Activated naive CD4-positive, alpha-beta T cell treated with anti-CD3 and anti-CD28 coated beads, Interleukin-2, amount 50 U/mL, for 72 hours (primary cell): ENCODE data around the gene JDP2. TPM values are rescaled to one million over a fixed set of nuclear protein-coding genes. Genes with fewer than 3 reads are reported as not detected.
A peak's percentile ranks its signal among the peaks of the same experiment; 100 is the strongest.

Experiments used
- ATAC-seq, 2 donors: fragments of 150-1000 bp; cut with Tn5 transposase; 2 replicates each; pipeline ENCODE4 v1.10.0; 2021; ENCODE audit warnings: mild to moderate bottlenecking in 2 of 2, moderate library complexity in 2 of 2
- DNase-seq, 2 donors: peaks; one replicate each; pipeline ENCODE4 v3.0.0; 2021 to 2022; ENCODE audit warnings: low spot score in 2 of 2
- H3K27ac Mint-ChIP-seq, 2 donors: one replicate each; pipeline ENCODE4 v1.8.0; 2022; ENCODE audit warnings: mild to moderate bottlenecking in 2 of 2, mixed read lengths in 2 of 2
- H3K36me3 Mint-ChIP-seq, 2 donors: one replicate each; pipeline ENCODE4 v1.8.0; 2022; ENCODE audit warnings: mixed read lengths in 2 of 2
- H3K9me3 Mint-ChIP-seq, 2 donors: one replicate each; pipeline ENCODE4 v1.8.0; 2022; ENCODE audit warnings: mixed read lengths in 2 of 2
- total RNA-seq, 2 donors: library from RNA; stranded (reverse); gene quantifications; one replicate each; pipeline ENCODE4 v1.2.3, GENCODE V29; 2022

The JDP2 gene
- total RNA-seq, 2 donors from 2014 or later, result 0.46 to 2.0 TPM

GRCh38 chr14:75402867-75403413 is 24.9 kb upstream of the JDP2 start:
- DNase-seq (no peak), ATAC-seq (no peak)
- Mint-ChIP-seq H3K27ac (peak overlapping the region in 1 of 2 donors; percentile 26), H3K9me3 (peaks cover 0 to 5% of the 10 kb centered on the region in 2 donors), H3K36me3 (no peaks in the 10 kb centered on the region)

- ATAC-seq (no peak), DNase-seq (no peak)
- H3K27ac Mint-ChIP-seq, result no peak overlapping the region
- no peaks in the 10 kb centered on the region for H3K36me3 Mint-ChIP-seq
- H3K9me3 Mint-ChIP-seq, result no peaks in the 10 kb centered on the region
Observed at GRCh38 chr14:75404847-75405246, 23.0 kb upstream of the JDP2 start.

GRCh38 chr14:75406102-75406501 is 21.7 kb upstream of the JDP2 start:
- H3K27ac Mint-ChIP-seq, result no peak overlapping the region
- DNase-seq (no peak), ATAC-seq (no peak)
- no peaks in the 10 kb centered on the region for H3K36me3 Mint-ChIP-seq
- no peaks in the 10 kb centered on the region for H3K9me3 Mint-ChIP-seq

GRCh38 chr14:75406856-75407255 is 21.0 kb upstream of the JDP2 start:
- ATAC-seq, result no peak
- Mint-ChIP-seq H3K9me3 (no peaks in the 10 kb centered on the region), H3K27ac (no peak overlapping the region), H3K36me3 (no peaks in the 10 kb centered on the region)
- DNase-seq, result no peak

- Mint-ChIP-seq H3K36me3 (no peaks in the 10 kb centered on the region), H3K27ac (no peak overlapping the region), H3K9me3 (no peaks in the 10 kb centered on the region)
- ATAC-seq, result no peak
- DNase-seq, result no peak
Observed at GRCh38 chr14:75409316-75410205, 18.3 kb upstream of the JDP2 start.

GRCh38 chr14:75411214-75411540 is 16.6 kb upstream of the JDP2 start:
- ATAC-seq (no peak), DNase-seq (no peak)
- Mint-ChIP-seq H3K36me3 (no peaks in the 10 kb centered on the region), H3K9me3 (no peaks in the 10 kb centered on the region), H3K27ac (no peak overlapping the region)

GRCh38 chr14:75413013-75413412 is 14.8 kb upstream of the JDP2 start:
- Mint-ChIP-seq H3K9me3 (no peaks in the 10 kb centered on the region), H3K27ac (no peak overlapping the region), H3K36me3 (no peaks in the 10 kb centered on the region)
- DNase-seq, result no peak
- no peak for ATAC-seq

- Mint-ChIP-seq H3K36me3 (no peaks in the 10 kb centered on the region), H3K9me3 (no peaks in the 10 kb centered on the region), H3K27ac (no peak overlapping the region)
- DNase-seq (no peak), ATAC-seq (no peak)
Observed at GRCh38 chr14:75417674-75418073, 10.1 kb upstream of the JDP2 start.

- DNase-seq (peak in 1 of 2 donors; percentile 58), ATAC-seq (peak; percentile 62 to 89)
- Mint-ChIP-seq H3K9me3 (no peaks in the 10 kb centered on the region), H3K36me3 (peaks cover 0 to 1% of the 10 kb centered on the region in 2 donors), H3K27ac (no peak overlapping the region)
Observed at GRCh38 chr14:75418850-75419768, 8.7 kb upstream of the JDP2 start.

- Mint-ChIP-seq H3K36me3 (peaks cover 0 to 6% of the 10 kb centered on the region in 2 donors), H3K9me3 (peaks cover 0 to 8% of the 10 kb centered on the region in 2 donors), H3K27ac (no peak overlapping the region)
- ATAC-seq (peak; percentile 77 to 84), DNase-seq (no peak)
Observed at GRCh38 chr14:75422169-75422568, 5.7 kb upstream of the JDP2 start.

- peaks cover 0 to 6% of the 10 kb centered on the region in 2 donors for H3K36me3 Mint-ChIP-seq
- H3K9me3 Mint-ChIP-seq, result peaks cover 0 to 8% of the 10 kb centered on the region in 2 donors
- H3K27ac Mint-ChIP-seq, result no peak overlapping the region
- DNase-seq (no peak), ATAC-seq (no peak)
Observed at GRCh38 chr14:75424496-75424895, 3.3 kb upstream of the JDP2 start.

- Mint-ChIP-seq H3K27ac (no peak overlapping the region), H3K9me3 (peaks cover 0 to 8% of the 10 kb centered on the region in 2 donors), H3K36me3 (peaks cover 0 to 6% of the 10 kb centered on the region in 2 donors)
- no peak for ATAC-seq
- DNase-seq, result no peak
Observed at GRCh38 chr14:75425446-75425845, 2.4 kb upstream of the JDP2 start.

- DNase-seq (peak in 1 of 2 donors; percentile 21), ATAC-seq (peak; percentile 30 to 59)
- H3K36me3 Mint-ChIP-seq, result peaks cover 0 to 6% of the 10 kb centered on the region in 2 donors
- H3K9me3 Mint-ChIP-seq, result peaks cover 0 to 8% of the 10 kb centered on the region in 2 donors
- no peak overlapping the region for H3K27ac Mint-ChIP-seq
Observed at GRCh38 chr14:75426332-75427125, 1.3 kb upstream of the JDP2 start.

GRCh38 chr14:75427126-75427481 is 718 bp upstream of the JDP2 start:
- DNase-seq, result no peak
- H3K9me3 Mint-ChIP-seq, result peaks cover 0 to 8% of the 10 kb centered on the region in 2 donors
- peaks cover 0 to 6% of the 10 kb centered on the region in 2 donors for H3K36me3 Mint-ChIP-seq
- peak in 1 of 2 donors; percentile 1 for ATAC-seq
- no peak overlapping the region for H3K27ac Mint-ChIP-seq

- Mint-ChIP-seq H3K27ac (no peak overlapping the region), H3K9me3 (peaks cover 0 to 8% of the 10 kb centered on the region in 2 donors), H3K36me3 (peaks cover 0 to 6% of the 10 kb centered on the region in 2 donors)
- DNase-seq, result peak in 1 of 2 donors; percentile 22
- peak; percentile 64 to 65 for ATAC-seq
Observed at GRCh38 chr14:75428230-75429104, 645 bp downstream of the JDP2 start.
